SK-N-SH (cell line): ENCODE results near the gene FGD6. TPM values are rescaled to one million over a fixed set of nuclear protein-coding genes. Genes with fewer than 3 reads are reported as not detected.
A peak's percentile ranks its signal among the peaks of the same experiment; 100 is the strongest.

Experiments
- CTCF ChIA-PET: fragments of 300-600, 350-600 bp; formaldehyde crosslinking; extraction: SDS; loops from one replicate; lab custom pipeline; 2021; lab: Yijun Ruan, JAX
- POLR2A ChIA-PET: fragments of 350-600 bp; sonication (Branson Sonifier 250); formaldehyde crosslinking; extraction: SDS; loops from one replicate; lab custom pipeline; 2020; ENCODE audit warnings: antibody characterized with exemption, inconsistent platforms; lab: Yijun Ruan, JAX
- DNase-seq: peaks from one replicate; pipeline ENCODE4 v3.0.0; 2012
- H2AFZ ChIP-seq: fragments of 200-600 bp; sonication (generic); 2 replicates; pipeline ENCODE4 v1.8.1; 2016; ENCODE audit warnings: antibody characterized with exemption, mild to moderate bottlenecking, low read depth
- H3F3A ChIP-seq: fragments of 200-600 bp; sonication (generic); replicated peaks from 2 replicates; pipeline ENCODE3; 2016; ENCODE audit warnings: antibody characterized with exemption, mild to moderate bottlenecking; ENCODE audit not compliant: insufficient read depth
- H3K27ac ChIP-seq, 2 experiments: fragments of 200-500 bp in 1 of 2; fragments of 200-600 bp in 1 of 2; sonication (Bioruptor generic) in 1 of 2; sonication (generic), shearing (Covaris generic) in 1 of 2; 2 replicates each; pipeline versions ENCODE4 v1.5.1 to v1.6.1; 2014 to 2016; ENCODE audit warnings: low read depth in 2 of 2, inconsistent platforms in 1 of 2, low read length in 1 of 2, mild to moderate bottlenecking in 1 of 2, mixed read lengths in 1 of 2
- H3K27me3 ChIP-seq: fragments of 200-600 bp; sonication (generic), shearing (Covaris generic); 2 replicates; pipeline ENCODE4 v1.6.1; 2016; ENCODE audit warnings: mixed run types; ENCODE audit not compliant: insufficient read depth
- H3K36me3 ChIP-seq, 2 experiments: fragments of 200-500 bp in 1 of 2; fragments of 200-600 bp in 1 of 2; sonication (Bioruptor generic) in 1 of 2; sonication (generic) in 1 of 2; replicated peaks in 1 of 2; 2 replicates each; pipeline versions ENCODE3 to v1.5.1; 2014 to 2016; ENCODE audit warnings: low read length in 1 of 2, mild to moderate bottlenecking in 1 of 2; ENCODE audit not compliant: insufficient read depth in 2 of 2, control insufficient read depth in 1 of 2
- H3K4me1 ChIP-seq, 2 experiments: fragments of 200-500 bp in 1 of 2; fragments of 200-600 bp in 1 of 2; sonication (Bioruptor generic) in 1 of 2; sonication (generic), shearing (Covaris generic) in 1 of 2; 2 replicates each; pipeline versions ENCODE4 v1.5.1 to v1.6.1; 2014 to 2016; ENCODE audit warnings: low read depth in 1 of 2, low read length in 1 of 2, mixed run types in 1 of 2; ENCODE audit not compliant: insufficient read depth in 2 of 2, control insufficient read depth in 1 of 2
- H3K4me2 ChIP-seq: fragments of 200-600 bp; sonication (generic), shearing (Covaris generic); 2 replicates; pipeline ENCODE4 v1.6.1; 2017; ENCODE audit warnings: mixed run types
- H3K4me3 ChIP-seq, 2 experiments: fragments of 200-500 bp in 1 of 2; fragments of 200-600 bp in 1 of 2; sonication (Bioruptor generic) in 1 of 2; sonication (generic), shearing (Covaris generic) in 1 of 2; 2 replicates each; pipeline versions ENCODE4 v1.5.1 to v1.8.1; 2014 to 2016; ENCODE audit warnings: low read depth in 2 of 2, inconsistent platforms in 1 of 2, low read length in 1 of 2, mild to moderate bottlenecking in 1 of 2, mixed read lengths in 1 of 2, moderate library complexity in 1 of 2
- H3K79me2 ChIP-seq: fragments of 200-600 bp; sonication (generic); 2 replicates; pipeline ENCODE4 v1.8.1; 2017; ENCODE audit warnings: mild to moderate bottlenecking; ENCODE audit not compliant: insufficient read depth
- H3K9ac ChIP-seq: fragments of 200-600 bp; sonication (generic); 2 replicates; pipeline ENCODE4 v1.6.1; 2017; ENCODE audit warnings: mixed run types
- H3K9me2 ChIP-seq: fragments of 200-600 bp; sonication (generic); 2 replicates; pipeline ENCODE4 v1.6.1; 2017; ENCODE audit warnings: mixed run types
- H3K9me3 ChIP-seq: fragments of 200-600 bp; sonication (generic); 2 replicates; pipeline ENCODE4 v1.6.1; 2017; ENCODE audit warnings: mixed run types, mild to moderate bottlenecking, moderate library complexity
- H4K20me1 ChIP-seq: fragments of 200-600 bp; sonication (generic); 2 replicates; pipeline ENCODE4 v1.6.1; 2017; ENCODE audit warnings: mild to moderate bottlenecking, mixed run types; ENCODE audit not compliant: insufficient read depth
- EP300 ChIP-seq, 2 experiments: IDR thresholded peaks; 2 replicates each; pipeline versions ENCODE4 v1.4.0 to v1.6.1; 2012; ENCODE audit warnings: borderline replicate concordance in 1 of 2, low read depth in 1 of 2, low read length in 1 of 2
- FOSL2 ChIP-seq: IDR thresholded peaks from 2 replicates; pipeline ENCODE4 v1.4.0; 2012; ENCODE audit warnings: low read depth, mild to moderate bottlenecking, moderate library complexity, borderline replicate concordance
- FOXM1 ChIP-seq: IDR thresholded peaks from 2 replicates; pipeline ENCODE4 v1.4.0; 2012; ENCODE audit warnings: low read depth, mild to moderate bottlenecking
- JUND ChIP-seq: IDR thresholded peaks from 2 replicates; pipeline ENCODE4 v1.4.0; 2012
- MEF2A ChIP-seq: IDR thresholded peaks from 2 replicates; pipeline ENCODE4 v1.4.0; 2012; ENCODE audit warnings: low read depth, borderline replicate concordance
- MXI1 ChIP-seq: IDR thresholded peaks from 2 replicates; pipeline ENCODE4 v1.6.1; 2012; ENCODE audit warnings: mild to moderate bottlenecking, low read depth, low read length, improper control_type of control experiment
- NFIC ChIP-seq: IDR thresholded peaks from 2 replicates; pipeline ENCODE4 v1.4.0; 2012; ENCODE audit warnings: borderline replicate concordance
- NRF1 ChIP-seq: IDR thresholded peaks from 2 replicates; pipeline ENCODE4 v1.6.1; 2012; ENCODE audit warnings: low read depth, mild to moderate bottlenecking, low read length
- TAF1 ChIP-seq: IDR thresholded peaks from 2 replicates; pipeline ENCODE4 v1.6.1; 2012; ENCODE audit warnings: low read depth, mild to moderate bottlenecking, low read length, moderate library complexity, borderline replicate concordance
- TCF12 ChIP-seq: IDR thresholded peaks from 2 replicates; pipeline ENCODE4 v1.4.0; 2012
- TEAD4 ChIP-seq: IDR thresholded peaks from 2 replicates; pipeline ENCODE4 v1.4.0; 2012; ENCODE audit warnings: mild to moderate bottlenecking, borderline replicate concordance; ENCODE audit not compliant: insufficient read depth
- YY1 ChIP-seq: IDR thresholded peaks from 2 replicates; pipeline ENCODE4 v1.4.0; 2012; ENCODE audit warnings: low read depth, mild to moderate bottlenecking
- ZBTB33 ChIP-seq: IDR thresholded peaks from 2 replicates; pipeline ENCODE4 v1.4.0; 2012; ENCODE audit warnings: low read depth, borderline replicate concordance
- WGBS: methylation state at CpG from one replicate; pipeline ENCODE4 v1.1.6; 2017; ENCODE audit warnings: low lambda C conversion rate; 5-methylcytosine and 5-hydroxymethylcytosine counted together
- polyA plus RNA-seq, 3 experiments: library from polyadenylated mRNA; depleted of rRNA; stranded (reverse); fragments of >200 nt; gene quantifications; 2 replicates each; pipeline ENCODE4 v1.2.3, GENCODE V29; 2012
- TF ChIP-seq, protein P1 (sequence below): IDR thresholded peaks from 2 replicates; pipeline ENCODE4 v1.4.0; 2012; ENCODE audit warnings: low read depth
- TF ChIP-seq, protein P2 (sequence below): IDR thresholded peaks from 2 replicates; pipeline ENCODE4; 2012

The FGD6 gene
- polyA plus RNA-seq, 1 of the 3 experiments (the other 2 are of a cell fraction): 2.8 TPM

- Histone ChIP-seq H3K9ac (no peak overlapping the region), H2AFZ (no peak overlapping the region)
Measured at GRCh38 chr12:95182868-95183415, 34.3 kb downstream of the FGD6 start.

DNA sequence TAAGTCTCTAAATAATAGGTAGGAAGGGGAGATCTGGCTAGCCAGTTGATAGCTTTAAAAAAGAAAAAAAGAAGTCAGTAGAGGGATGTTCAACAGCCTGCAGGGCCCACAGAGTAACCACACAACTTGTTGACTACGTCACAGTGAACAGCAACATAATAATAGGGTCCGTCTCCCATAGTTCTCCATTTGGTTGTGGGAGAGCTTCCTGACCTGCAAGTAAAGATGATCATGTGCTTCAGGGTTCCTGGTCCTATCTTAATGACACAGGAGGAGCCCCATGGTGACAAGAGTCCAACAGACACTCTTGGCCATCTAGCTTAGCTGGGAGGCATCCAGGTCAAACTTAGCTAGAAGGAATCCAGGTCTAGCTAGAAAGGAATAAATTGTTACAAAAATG is 36.2 kb downstream of the FGD6 start:
- no peaks in the 10 kb centered on the region for H4K20me1 ChIP-seq
- H3K9ac ChIP-seq: no peak overlapping the region
- H3K9me3 ChIP-seq: no peaks in the 10 kb centered on the region
- no peaks in the 10 kb centered on the region; a peak in 1 of 4 replicates for H3K4me1 ChIP-seq
- WGBS: 95% methylated on average over 2 of the region's 2 CpGs
- H3K79me2 ChIP-seq: no peaks in the 10 kb centered on the region
- H3K9me2 ChIP-seq: no peaks in the 10 kb centered on the region
- no peaks in the 10 kb centered on the region for H3K36me3 ChIP-seq
- ChIA-PET POLR2A (no interaction called here), CTCF (no interaction called here)
- H3F3A ChIP-seq: peaks cover 6% of the 10 kb centered on the region
- no peak for TF ChIP-seq MEF2A
- TF ChIP-seq NFIC: no peak
- no peak overlapping the region for H3K4me2 ChIP-seq
- no peak overlapping the region for H3K4me3 ChIP-seq
- no peaks in the 10 kb centered on the region for H3K27me3 ChIP-seq
- H2AFZ ChIP-seq: no peak overlapping the region
- DNase-seq: no peak
- H3K27ac ChIP-seq: no peak overlapping the region

More at GRCh38 chr12:95182868-95183415, 34.3 kb downstream of the FGD6 start:
- Histone ChIP-seq H3K36me3 (no peaks in the 10 kb centered on the region), H3K79me2 (no peaks in the 10 kb centered on the region), H3K9me2 (no peaks in the 10 kb centered on the region), H3K4me2 (no peak overlapping the region), H3K27ac (peak overlapping the region; percentile 3 to 80; a peak in 3 of 4 replicates), H3K9me3 (no peaks in the 10 kb centered on the region), H3F3A (peaks cover 6% of the 10 kb centered on the region), H4K20me1 (no peaks in the 10 kb centered on the region), H3K4me3 (no peak overlapping the region), H3K27me3 (no peaks in the 10 kb centered on the region), H3K4me1 (no peaks in the 10 kb centered on the region; a peak in 1 of 4 replicates)
- ChIA-PET POLR2A (interaction anchor here (0.5 kb wide), 1 partner anchor 19 kb away, joined by 3 read pairs; no protein-coding TSS in a partner anchor), CTCF (no interaction called here)
- TF ChIP-seq MXI1 (no peak), FOXM1 (0 out of 2 replicates have a peak, but pooled peaks have one; percentile 51), ZBTB33 (no peak), FOSL2 (peak; percentile 69; the same call in 1 of the 2 replicates), EP300 (IDR thresholded peaks at IDR 0.05; ENCODE audit: borderline replicate concordance in 1 of 2, low read depth in 1 of 2, low read length in 1 of 2) (0 out of 4 replicates have a peak, but pooled peaks of 1 of the 2 experiments have one; percentile 36), TCF12 (peak; percentile 73), TEAD4 (no peak), NRF1 (no peak), YY1 (no peak), TAF1 (no peak), JUND (peak; percentile 27; the same call in 1 of the 2 replicates)
- TF ChIP-seq, protein P1, sequence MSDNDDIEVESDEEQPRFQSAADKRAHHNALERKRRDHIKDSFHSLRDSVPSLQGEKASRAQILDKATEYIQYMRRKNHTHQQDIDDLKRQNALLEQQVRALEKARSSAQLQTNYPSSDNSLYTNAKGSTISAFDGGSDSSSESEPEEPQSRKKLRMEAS: 0 out of 2 replicates have a peak, but pooled peaks have one; percentile 31
- TF ChIP-seq, protein P2, sequence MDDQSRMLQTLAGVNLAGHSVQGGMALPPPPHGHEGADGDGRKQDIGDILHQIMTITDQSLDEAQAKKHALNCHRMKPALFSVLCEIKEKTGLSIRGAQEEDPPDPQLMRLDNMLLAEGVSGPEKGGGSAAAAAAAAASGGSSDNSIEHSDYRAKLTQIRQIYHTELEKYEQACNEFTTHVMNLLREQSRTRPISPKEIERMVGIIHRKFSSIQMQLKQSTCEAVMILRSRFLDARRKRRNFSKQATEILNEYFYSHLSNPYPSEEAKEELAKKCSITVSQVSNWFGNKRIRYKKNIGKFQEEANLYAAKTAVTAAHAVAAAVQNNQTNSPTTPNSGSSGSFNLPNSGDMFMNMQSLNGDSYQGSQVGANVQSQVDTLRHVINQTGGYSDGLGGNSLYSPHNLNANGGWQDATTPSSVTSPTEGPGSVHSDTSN: 0 out of 2 replicates have a peak, but pooled peaks have one; percentile 20
- 28% methylated on average over 5 of the region's 5 CpGs for WGBS
- DNase-seq: no peak
